ENCODE measurements around the gene SNRPA.

SNRPA gene

GRCh38 chr19:40733149-40733548 lies 17.9 kb upstream of the SNRPA start:
- no peak for TF ChIP-seq CTCF (IDR thresholded peaks at IDR 0.05; ENCODE audit: insufficient read depth, low read length, poor library complexity, severe bottlenecking)
- no peak for TF ChIP-seq EZH2phosphoT487 (conservative IDR thresholded peaks at IDR 0.05; ENCODE audit: low read length)
- Histone ChIP-seq H3K4me3 (ENCODE audit: insufficient read depth, low read length, poor library complexity, severe bottlenecking) (no peak overlapping the region), H3K79me2 (ENCODE audit: insufficient read depth, low read length) (no peaks in the 10 kb centered on the region), H4K20me1 (ENCODE audit: low read depth, low read length) (no peaks in the 10 kb centered on the region), H2AFZ (ENCODE audit: low read depth, low read length, severe bottlenecking) (no peak overlapping the region), H3K36me3 (ENCODE audit: low read length) (no peaks in the 10 kb centered on the region), H3K9me2 (replicated peaks; ENCODE audit: insufficient read depth, low read length) (no peaks in the 10 kb centered on the region), H3K27me3 (ENCODE audit: low read length) (no peaks in the 10 kb centered on the region), H3K4me2 (ENCODE audit: low read depth, low read length, poor library complexity, severe bottlenecking) (no peak overlapping the region), H3K9me3 (ENCODE audit: insufficient read depth, low read length) (no peaks in the 10 kb centered on the region), H3K9ac (ENCODE audit: low read length) (no peak overlapping the region), H3F3A (ENCODE audit: insufficient read depth) (no peaks in the 10 kb centered on the region), H3K27ac (ENCODE audit: low read depth, low read length) (no peak overlapping the region)

GRCh38 chr19:40735013-40735771 lies 15.8 kb upstream of the SNRPA start:
- no peaks in the 10 kb centered on the region for H3F3A ChIP-seq (ENCODE audit: insufficient read depth)
- H3K27me3 ChIP-seq (ENCODE audit: low read length): no peaks in the 10 kb centered on the region
- no peaks in the 10 kb centered on the region for H3K9me2 ChIP-seq (replicated peaks; ENCODE audit: insufficient read depth, low read length)
- H3K4me2 ChIP-seq (ENCODE audit: low read depth, low read length, poor library complexity, severe bottlenecking): no peak overlapping the region
- H4K20me1 ChIP-seq (ENCODE audit: low read depth, low read length): no peaks in the 10 kb centered on the region
- H3K9me3 ChIP-seq (ENCODE audit: insufficient read depth, low read length): no peaks in the 10 kb centered on the region
- no peak overlapping the region for H3K27ac ChIP-seq (ENCODE audit: low read depth, low read length)
- no peak overlapping the region for H2AFZ ChIP-seq (ENCODE audit: low read depth, low read length, severe bottlenecking)
- no peak overlapping the region for H3K4me3 ChIP-seq (ENCODE audit: insufficient read depth, low read length, poor library complexity, severe bottlenecking)
- TF ChIP-seq EZH2phosphoT487 (conservative IDR thresholded peaks at IDR 0.05; ENCODE audit: low read length): no peak
- no peak for TF ChIP-seq CTCF (IDR thresholded peaks at IDR 0.05; ENCODE audit: insufficient read depth, low read length, poor library complexity, severe bottlenecking)
- H3K9ac ChIP-seq (ENCODE audit: low read length): no peak overlapping the region
- no peaks in the 10 kb centered on the region for H3K79me2 ChIP-seq (ENCODE audit: insufficient read depth, low read length)
- H3K36me3 ChIP-seq (ENCODE audit: low read length): no peaks in the 10 kb centered on the region

DNA sequence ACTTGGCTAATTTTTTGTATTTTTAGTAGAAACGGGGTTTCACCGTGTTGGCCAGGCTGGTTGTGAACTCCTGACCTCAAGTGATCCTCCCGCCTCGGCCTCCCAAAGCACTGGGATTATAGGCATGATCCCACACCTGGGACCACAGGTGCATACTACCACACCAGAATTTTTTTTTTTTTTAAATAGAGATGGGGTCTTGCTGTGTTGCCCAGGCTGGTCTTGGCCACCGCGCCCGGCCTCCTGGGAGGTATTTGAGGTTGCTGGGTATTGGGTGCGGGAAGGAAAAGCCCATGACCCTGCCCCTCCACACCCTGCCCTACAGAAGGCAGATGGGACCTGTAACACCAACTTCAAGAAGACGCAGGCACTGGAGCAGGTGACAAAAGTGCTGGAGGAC lies 14.3 kb upstream of the SNRPA start:
- no peaks in the 10 kb centered on the region for H3K9me3 ChIP-seq (ENCODE audit: insufficient read depth, low read length)
- H3F3A ChIP-seq (ENCODE audit: insufficient read depth): no peaks in the 10 kb centered on the region
- H3K27me3 ChIP-seq (ENCODE audit: low read length): no peaks in the 10 kb centered on the region
- H3K9ac ChIP-seq (ENCODE audit: low read length): no peak overlapping the region
- TF ChIP-seq CTCF (IDR thresholded peaks at IDR 0.05; ENCODE audit: insufficient read depth, low read length, poor library complexity, severe bottlenecking): no peak
- no peak for TF ChIP-seq EZH2phosphoT487 (conservative IDR thresholded peaks at IDR 0.05; ENCODE audit: low read length)
- no peaks in the 10 kb centered on the region for H3K36me3 ChIP-seq (ENCODE audit: low read length)
- no peaks in the 10 kb centered on the region for H4K20me1 ChIP-seq (ENCODE audit: low read depth, low read length)
- H2AFZ ChIP-seq (ENCODE audit: low read depth, low read length, severe bottlenecking): no peak overlapping the region
- no peak overlapping the region for H3K4me3 ChIP-seq (ENCODE audit: insufficient read depth, low read length, poor library complexity, severe bottlenecking)
- H3K79me2 ChIP-seq (ENCODE audit: insufficient read depth, low read length): no peaks in the 10 kb centered on the region
- H3K9me2 ChIP-seq (replicated peaks; ENCODE audit: insufficient read depth, low read length): no peaks in the 10 kb centered on the region
- H3K27ac ChIP-seq (ENCODE audit: low read depth, low read length): no peak overlapping the region
- H3K4me2 ChIP-seq (ENCODE audit: low read depth, low read length, poor library complexity, severe bottlenecking): no peak overlapping the region
